GM23338 (cell line): ENCODE results near the gene CPXM2. TPM values are rescaled to one million over a fixed set of nuclear protein-coding genes. Genes with fewer than 3 reads are reported as not detected.

Source experiments
- ATAC-seq: fragments of 200-7000 bp; cut with Tn5 transposase; 3 replicates; pipeline ENCODE4 v1.9.1; 2020
- DNase-seq: peaks from one replicate; pipeline ENCODE4 v3.0.0-alpha.2; 2015; ENCODE audit warnings: low spot score
- H2AFZ ChIP-seq: fragments of 200-600 bp; sonication (generic); 2 replicates; pipeline ENCODE4 v1.8.0; 2016; ENCODE audit warnings: antibody characterized with exemption, mild to moderate bottlenecking, moderate library complexity
- H3F3A ChIP-seq: fragments of 200-600 bp; sonication (generic); replicated peaks from 2 replicates; pipeline ENCODE4 v1.8.0; 2017; ENCODE audit warnings: antibody characterized with exemption, mixed run types, low read depth
- H3K27ac ChIP-seq: fragments of 200-600 bp; sonication (generic); 2 replicates; pipeline ENCODE4 v1.6.1; 2016; ENCODE audit warnings: low read depth
- H3K27me3 ChIP-seq: fragments of 200-600 bp; sonication (generic); 2 replicates; pipeline ENCODE4 v1.8.0; 2016; ENCODE audit warnings: mild to moderate bottlenecking, mixed run types, moderate library complexity; ENCODE audit not compliant: insufficient read depth
- H3K36me3 ChIP-seq: fragments of 200-600 bp; sonication (generic); 2 replicates; pipeline ENCODE4 v1.8.0; 2016; ENCODE audit warnings: mild to moderate bottlenecking; ENCODE audit not compliant: insufficient read depth
- H3K4me1 ChIP-seq: fragments of 200-600 bp; sonication (generic); 2 replicates; pipeline ENCODE4 v1.8.0; 2016; ENCODE audit warnings: mild to moderate bottlenecking, moderate library complexity; ENCODE audit not compliant: insufficient read depth
- H3K4me2 ChIP-seq: fragments of 200-600 bp; sonication (generic); 2 replicates; pipeline ENCODE4 v1.7.1; 2017; ENCODE audit warnings: mixed run types
- H3K4me3 ChIP-seq: fragments of 200-600 bp; sonication (generic); 2 replicates; pipeline ENCODE4 v1.6.1; 2016; ENCODE audit warnings: mixed run types
- H3K79me2 ChIP-seq: fragments of 200-600 bp; sonication (generic); replicated peaks from 2 replicates; pipeline ENCODE4 v1.8.0; 2017; ENCODE audit warnings: mild to moderate bottlenecking; ENCODE audit not compliant: insufficient read depth
- H3K9me2 ChIP-seq: fragments of 200-600 bp; sonication (generic); 2 replicates; pipeline ENCODE4 v1.8.0; 2017; ENCODE audit not compliant: insufficient read depth
- H4K20me1 ChIP-seq: fragments of 200-600 bp; sonication (generic); replicated peaks from 2 replicates; pipeline ENCODE4 v1.8.0; 2017; ENCODE audit warnings: mild to moderate bottlenecking; ENCODE audit not compliant: insufficient read depth
- H3K27ac Mint-ChIP-seq: 2 replicates; pipeline ENCODE4 v1.8.0; 2020; ENCODE audit warnings: inconsistent platforms, mild to moderate bottlenecking, moderate library complexity, mixed read lengths
- H3K27me3 Mint-ChIP-seq: 3 replicates; pipeline ENCODE4 v1.8.0; 2022; ENCODE audit warnings: low read depth, mild to moderate bottlenecking, moderate library complexity, mixed read lengths, inconsistent platforms; ENCODE audit not compliant: insufficient read depth, poor library complexity
- H3K36me3 Mint-ChIP-seq: 3 replicates; pipeline ENCODE4 v1.8.0; 2021; ENCODE audit warnings: low read depth, mild to moderate bottlenecking, inconsistent platforms, moderate library complexity, mixed read lengths
- H3K4me1 Mint-ChIP-seq: 3 replicates; pipeline ENCODE4 v1.8.0; 2020; ENCODE audit warnings: mild to moderate bottlenecking, inconsistent platforms, mixed read lengths
- H3K4me3 Mint-ChIP-seq: 3 replicates; pipeline ENCODE4 v1.8.0; 2021; ENCODE audit warnings: moderate library complexity, mild to moderate bottlenecking, inconsistent platforms, mixed read lengths
- H3K9me3 Mint-ChIP-seq: 3 replicates; pipeline ENCODE4 v1.8.0; 2020; ENCODE audit warnings: moderate library complexity, mild to moderate bottlenecking, inconsistent platforms, mixed read lengths
- CREB1 ChIP-seq: fragments of 250-450 bp; sonication (Bioruptor Pico); IDR thresholded peaks from 2 replicates; pipeline ENCODE4 v1.5.0; 2020; ENCODE audit warnings: low read depth, mild to moderate bottlenecking, moderate library complexity
- CTCF ChIP-seq, 2 experiments: fragments of 200-600 bp in 1 of 2; sonication (generic) in 1 of 2; conservative IDR thresholded peaks; 2 replicates each; pipeline versions ENCODE4 v1.5.1 to v1.6.1; 2016 to 2017; ENCODE audit warnings: antibody characterized with exemption in 2 of 2, low read depth in 2 of 2, mild to moderate bottlenecking in 2 of 2, moderate library complexity in 1 of 2
- ETS1 ChIP-seq: IDR thresholded peaks from 2 replicates; pipeline ENCODE4 v1.6.1; 2016; ENCODE audit warnings: antibody characterized with exemption
- EZH2 ChIP-seq: fragments of 200-600 bp; sonication (generic); IDR thresholded peaks from one replicate; pipeline ENCODE4 v1.8.0; 2017; ENCODE audit warnings: antibody characterized with exemption, mild to moderate bottlenecking, low read depth; ENCODE audit not compliant: unreplicated experiment
- EZH2phosphoT487 ChIP-seq: fragments of 200-600 bp; sonication (generic); IDR thresholded peaks from one replicate; pipeline ENCODE4 v1.8.1; 2018; ENCODE audit warnings: antibody characterized with exemption; ENCODE audit not compliant: unreplicated experiment
- JUNB ChIP-seq: IDR thresholded peaks from one replicate; pipeline ENCODE4 v1.6.1; 2016; ENCODE audit warnings: antibody characterized with exemption; ENCODE audit not compliant: unreplicated experiment
- NANOG ChIP-seq: IDR thresholded peaks from 2 replicates; pipeline ENCODE4 v1.6.1; 2016; ENCODE audit warnings: antibody characterized with exemption, borderline replicate concordance
- POLR2AphosphoS5 ChIP-seq: IDR thresholded peaks from 2 replicates; pipeline ENCODE4 v1.6.1; 2016; ENCODE audit warnings: antibody characterized with exemption, low read depth
- REST ChIP-seq: IDR thresholded peaks from one replicate; pipeline ENCODE4 v1.6.1; 2018; ENCODE audit warnings: antibody characterized with exemption; ENCODE audit not compliant: unreplicated experiment
- STAT1 ChIP-seq: IDR thresholded peaks from one replicate; pipeline ENCODE4 v1.6.1; 2016; ENCODE audit warnings: antibody characterized with exemption; ENCODE audit not compliant: unreplicated experiment
- ZNF114 ChIP-seq: fragments of 250-450 bp; sonication (Bioruptor Pico); IDR thresholded peaks from 2 replicates; pipeline ENCODE4 v1.5.0; 2020; ENCODE audit warnings: mild to moderate bottlenecking, moderate library complexity
- ZNF331 ChIP-seq: fragments of 250-450 bp; sonication (Bioruptor Pico); IDR thresholded peaks from 2 replicates; pipeline ENCODE4 v1.5.0; 2020; ENCODE audit warnings: low read depth, mild to moderate bottlenecking, moderate library complexity
- ZNF462 ChIP-seq: fragments of 250-450 bp; sonication (Bioruptor Pico); IDR thresholded peaks from 2 replicates; pipeline ENCODE4 v1.5.0; 2020; ENCODE audit warnings: mild to moderate bottlenecking, moderate library complexity
- polyA plus RNA-seq: library from polyadenylated mRNA; unstranded; fragments of >200 nt; fragmentation: Nextera tagmentation; extraction: Ambion mirVana; gene quantifications from 2 replicates; pipeline ENCODE4 v1.2.1, GENCODE V29; 2016
- total RNA-seq: library from RNA; depleted of rRNA; stranded (reverse); fragments of >200 nt; shearing (Covaris generic); gene quantifications from 2 replicates; pipeline ENCODE4 v1.2.3, GENCODE V29; 2014

Gene CPXM2
- total and polyA plus RNA-seq, 2 experiments from 2014 or later = 1.6 to 8.1 TPM

GRCh38 chr10:123837756-123838155 lies 53.9 kb downstream of the CPXM2 start:
- no peaks in the 10 kb centered on the region for H3K27me3 ChIP-seq

More at GRCh38 chr10:123837756-123838155, 53.9 kb downstream of the CPXM2 start:
- H3K79me2 ChIP-seq = no peaks in the 10 kb centered on the region
- no peaks in the 10 kb centered on the region for H4K20me1 ChIP-seq
- peaks cover 5% of the 10 kb centered on the region for H3K27me3 Mint-ChIP-seq
- H3K4me3 Mint-ChIP-seq = no peak overlapping the region
- H2AFZ ChIP-seq = no peak overlapping the region
- H3K4me1 ChIP-seq = peaks cover 20% of the 10 kb centered on the region
- ATAC-seq (no peak), DNase-seq (no peak)
- peaks cover 35% of the 10 kb centered on the region for H3K4me1 Mint-ChIP-seq
- no peak overlapping the region for H3K27ac Mint-ChIP-seq
- H3K9me2 ChIP-seq = no peaks in the 10 kb centered on the region
- H3K36me3 Mint-ChIP-seq = peaks cover 5% of the 10 kb centered on the region; the same call in 2 of the 3 replicates
- H3F3A ChIP-seq = no peaks in the 10 kb centered on the region
- H3K36me3 ChIP-seq = no peaks in the 10 kb centered on the region
- no peak overlapping the region for H3K27ac ChIP-seq
- H3K4me2 ChIP-seq = no peak overlapping the region
- no peak overlapping the region for H3K4me3 ChIP-seq
- H3K9me3 Mint-ChIP-seq = no peaks in the 10 kb centered on the region
- no peak for TF ChIP-seq ZNF462 (CRISPR knock-in tag)
- no peak for TF ChIP-seq ETS1
- no peak for TF ChIP-seq ZNF114 (CRISPR knock-in tag)
- TF ChIP-seq CTCF (conservative IDR thresholded peaks at IDR 0.05; ENCODE audit: low read depth in 2 of 2) = no peak
- TF ChIP-seq ZNF331 (CRISPR knock-in tag) = no peak
- no peak for TF ChIP-seq EZH2phosphoT487
- TF ChIP-seq EZH2 = no peak
- TF ChIP-seq REST = no peak
- no peak for TF ChIP-seq NANOG
- no peak for TF ChIP-seq STAT1
- no peak for TF ChIP-seq JUNB
- no peak for TF ChIP-seq POLR2AphosphoS5
- no peak for TF ChIP-seq CREB1 (CRISPR knock-in tag)
